A549 (cell line): ENCODE measurements around the gene DISP3. TPM values are rescaled to one million over a fixed set of nuclear protein-coding genes. Genes with fewer than 3 reads are reported as not detected.

Experiments
- ATAC-seq, 2 experiments: fragments of 200-7000 bp in 1 of 2; fragments of >200 bp in 1 of 2; cut with Nextera tagmentation in 1 of 2; cut with Tn5 transposase in 1 of 2; 3 replicates each; pipeline versions ENCODE4 v1.8.0 to v1.9.1; 2018 to 2020; ENCODE audit warnings: mild to moderate bottlenecking in 1 of 2, moderate library complexity in 1 of 2
- CTCF ChIA-PET: fragments of 300-600 bp; sonication (Branson Sonifier 250); formaldehyde crosslinking; extraction: SDS; loops from one replicate; lab custom pipeline; 2021; ENCODE audit warnings: antibody characterized with exemption, inconsistent platforms; lab: Yijun Ruan, JAX
- POLR2A ChIA-PET: fragments of 350-600 bp; formaldehyde crosslinking; extraction: SDS; loops from one replicate; lab custom pipeline; 2021; ENCODE audit warnings: antibody characterized with exemption, inconsistent platforms; lab: Yijun Ruan, JAX
- DNase-seq, 2 experiments: peaks; one replicate each; pipeline versions ENCODE4 v3.0.0 to v3.0.0-alpha.2; 2011 to 2016; ENCODE audit warnings: low read depth in 1 of 2, low spot score in 1 of 2
- FAIRE-seq: peaks from 2 replicates; lab custom pipeline; 2011; peaks lifted over from hg19 to GRCh38; lab: Jason Lieb, UNC
- H3K27ac ChIP-seq, 2 experiments: fragments of >200 bp; sonication (Bioruptor Twin); formaldehyde crosslinking; 3 replicates each; pipeline ENCODE4 v1.5.1; 2016 to 2017
- H3K4me1 ChIP-seq: fragments of >200 bp; sonication (Bioruptor Twin); formaldehyde crosslinking; 3 replicates; pipeline ENCODE4 v1.6.1; 2016
- H3K4me2 ChIP-seq: fragments of >200 bp; sonication (Bioruptor Twin); formaldehyde crosslinking; 3 replicates; pipeline ENCODE4 v1.6.1; 2016
- H3K4me3 ChIP-seq: fragments of >200 bp; sonication (Bioruptor Twin); formaldehyde crosslinking; 3 replicates; pipeline ENCODE4 v1.5.1; 2016
- H3K9me3 ChIP-seq: fragments of >200 bp; sonication (Bioruptor Twin); formaldehyde crosslinking; 3 replicates; pipeline ENCODE4 v1.6.1; 2016
- CBX2 ChIP-seq: fragments of 200-600 bp; sonication (generic); IDR thresholded peaks from 2 replicates; pipeline ENCODE4 v1.6.1; 2016; ENCODE audit warnings: low read depth, mild to moderate bottlenecking, borderline replicate concordance
- EHF ChIP-seq: fragments of 250-450 bp; sonication (Bioruptor Pico); IDR thresholded peaks from 2 replicates; pipeline ENCODE4 v1.5.0; 2020; ENCODE audit warnings: mild to moderate bottlenecking
- EHMT2 ChIP-seq: fragments of 200-600 bp; sonication (generic); IDR thresholded peaks from 2 replicates; pipeline ENCODE4 v1.6.1; 2016; ENCODE audit warnings: antibody characterized with exemption, low read depth, mild to moderate bottlenecking, moderate library complexity
- ESRRA ChIP-seq: fragments of 150-350 bp; IDR thresholded peaks from 2 replicates; pipeline ENCODE4 v1.6.1; 2014; ENCODE audit warnings: mild to moderate bottlenecking, low read length, borderline replicate concordance
- FOSL2 ChIP-seq, 2 experiments: fragments of 450-650 bp in 1 of 2; fragments of >200 bp in 1 of 2; sonication (Bioruptor Twin) in 1 of 2; formaldehyde crosslinking; IDR thresholded peaks; 2 replicates each; pipeline versions ENCODE4 v1.5.0 to v1.6.1; 2016 to 2020; ENCODE audit warnings: mild to moderate bottlenecking in 1 of 2, moderate library complexity in 1 of 2
- GATA3 ChIP-seq: IDR thresholded peaks from 2 replicates; pipeline ENCODE4 v1.6.1; 2012; ENCODE audit warnings: borderline replicate concordance
- HOXB5 ChIP-seq: fragments of 250-450 bp; sonication (Bioruptor Pico); IDR thresholded peaks from 2 replicates; pipeline ENCODE4 v1.5.0; 2020; ENCODE audit warnings: mild to moderate bottlenecking, moderate library complexity
- KDM5A ChIP-seq: fragments of 200-600 bp; sonication (generic); IDR thresholded peaks from 2 replicates; pipeline ENCODE4 v1.6.1; 2016; ENCODE audit warnings: antibody characterized with exemption, mild to moderate bottlenecking
- MAZ ChIP-seq: fragments of 150-350 bp; IDR thresholded peaks from 2 replicates; pipeline ENCODE4 v1.6.1; 2014; ENCODE audit warnings: antibody characterized with exemption, low read depth, low read length, borderline replicate concordance
- NFE2L2 ChIP-seq: fragments of 150-350 bp; conservative IDR thresholded peaks from 2 replicates; pipeline ENCODE4 v1.6.1; 2014; ENCODE audit warnings: low read length
- NPAS2 ChIP-seq: fragments of 250-450 bp; sonication (Bioruptor Pico); IDR thresholded peaks from 2 replicates; pipeline ENCODE4 v1.8.0; 2022; ENCODE audit warnings: mild to moderate bottlenecking, moderate library complexity, borderline replicate concordance
- RNF2 ChIP-seq: fragments of 200-600 bp; sonication (generic); IDR thresholded peaks from 2 replicates; pipeline ENCODE4 v1.6.1; 2016; ENCODE audit warnings: low read depth, mild to moderate bottlenecking, antibody characterized with exemption, moderate library complexity, borderline replicate concordance
- SMC3 ChIP-seq: fragments of >200 bp; sonication (Bioruptor Twin); formaldehyde crosslinking; IDR thresholded peaks from 3 replicates; pipeline ENCODE4 v1.6.1; 2018; ENCODE audit warnings: inconsistent platforms
- SREBF2 ChIP-seq: fragments of 450-650 bp; IDR thresholded peaks from 2 replicates; pipeline ENCODE4 v1.6.1; 2014; ENCODE audit warnings: mild to moderate bottlenecking, moderate library complexity
- TP53 ChIP-seq: fragments of 250-450 bp; sonication (Bioruptor Pico); IDR thresholded peaks from 2 replicates; pipeline ENCODE4 v1.5.0; 2021; ENCODE audit warnings: mild to moderate bottlenecking, moderate library complexity
- ZFP36 ChIP-seq: fragments of 450-650 bp; IDR thresholded peaks from 2 replicates; pipeline ENCODE4 v1.6.1; 2014; ENCODE audit warnings: borderline replicate concordance; ENCODE audit not compliant: partially characterized antibody
- WGBS: methylation state at CpG from one replicate; pipeline ENCODE4 v1.1.6; 2017; ENCODE audit errors: missing lambda C conversion rate; 5-methylcytosine and 5-hydroxymethylcytosine counted together
- polyA plus RNA-seq, 4 experiments: library from polyadenylated mRNA; depleted of rRNA in 3 of 4; stranded (reverse); fragments of >200 nt; fragmentation: RNase III in 1 of 4; extraction: RNeasy Plus Mini Kit Qiagen cat#74134 plus additional on column Dnase treatment in 1 of 4; gene quantifications; 2 replicates in 3 of 4; 3 replicates in 1 of 4; pipeline ENCODE4 v1.2.3, GENCODE V29; 2011 to 2017
- TF ChIP-seq, protein P1 (sequence below): IDR thresholded peaks from 2 replicates; pipeline ENCODE4 v1.6.1; 2012; ENCODE audit warnings: low read depth, borderline replicate concordance
- TF ChIP-seq, protein P2 (sequence below): fragments of 250-450 bp; sonication (Bioruptor Pico); IDR thresholded peaks from 2 replicates; pipeline ENCODE4 v1.5.0; 2021; ENCODE audit warnings: mild to moderate bottlenecking, moderate library complexity, borderline replicate concordance
- TF ChIP-seq, protein P3 (sequence below): fragments of >200 bp; sonication (Bioruptor Twin); formaldehyde crosslinking; IDR thresholded peaks from 3 replicates; pipeline ENCODE4 v1.6.1; 2016
- TF ChIP-seq, protein P4 (sequence below): IDR thresholded peaks from 2 replicates; pipeline ENCODE4 v1.6.1; 2012

DISP3 gene
- polyA plus RNA-seq, 2 of the 4 experiments (the other 2 are of a cell fraction): 0.09 to 0.22 TPM

DNA sequence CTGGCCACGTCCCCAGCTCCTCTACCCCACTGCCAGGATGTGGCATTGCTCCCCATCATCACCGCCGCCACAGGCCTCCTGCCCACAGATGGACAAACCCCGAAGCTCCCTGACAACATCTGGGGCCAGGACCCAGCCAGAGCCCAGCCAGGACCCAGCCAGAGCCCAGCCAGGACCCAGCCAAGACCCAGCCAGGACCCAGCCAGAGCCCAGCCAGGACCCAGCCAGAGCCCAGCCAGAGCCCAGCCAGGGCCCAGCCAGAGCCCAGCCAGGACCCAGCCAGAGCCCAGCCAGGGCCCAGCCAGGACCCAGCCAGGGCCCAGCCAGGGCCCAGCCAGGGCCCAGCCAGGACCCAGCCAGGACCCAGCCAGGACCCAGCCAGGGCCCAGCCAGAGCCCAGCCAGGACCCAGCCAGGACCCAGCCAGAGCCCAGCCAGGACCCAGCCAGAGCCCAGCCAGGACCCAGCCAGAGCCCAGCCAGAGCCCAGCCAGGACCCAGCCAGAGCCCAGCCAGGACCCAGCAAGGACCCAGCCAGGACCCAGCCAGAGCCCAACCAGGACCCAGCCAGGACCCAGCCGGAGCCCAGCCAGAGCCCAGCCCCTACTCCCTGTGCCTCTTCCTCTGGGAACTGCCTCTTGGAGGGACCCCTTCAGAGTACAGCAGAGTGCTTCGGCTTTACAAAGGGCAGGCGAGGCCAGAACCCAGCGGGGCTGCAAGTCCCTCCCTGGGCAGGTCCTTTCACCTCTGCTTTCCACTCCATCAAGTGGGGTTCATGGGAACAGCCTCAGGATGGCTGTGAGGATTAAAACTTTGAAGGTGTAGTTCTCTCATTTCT lies 43.7 kb downstream of the DISP3 start:
- H3K4me3 ChIP-seq: no peak overlapping the region
- H3K9me3 ChIP-seq: no peaks in the 10 kb centered on the region
- FAIRE-seq (no peak), ATAC-seq (no peak), DNase-seq (no peak)
- 79% methylated on average over 3 of the region's 8 CpGs for WGBS
- no peak overlapping the region for H3K4me2 ChIP-seq
- H3K27ac ChIP-seq: no peak overlapping the region
- no peaks in the 10 kb centered on the region for H3K4me1 ChIP-seq
- TF ChIP-seq SMC3 (no peak), CBX2 (no peak), HOXB5 (CRISPR knock-in tag) (no peak), TP53 (no peak), SREBF2 (no peak), NPAS2 (CRISPR knock-in tag) (no peak), EHF (CRISPR knock-in tag) (no peak), RNF2 (no peak), GATA3 (no peak), FOSL2 (IDR thresholded peaks at IDR 0.05) (no peak), FOSL2 (CRISPR knock-in tag; IDR thresholded peaks at IDR 0.05) (no peak), ZFP36 (no peak)
- TF ChIP-seq, protein P1, sequence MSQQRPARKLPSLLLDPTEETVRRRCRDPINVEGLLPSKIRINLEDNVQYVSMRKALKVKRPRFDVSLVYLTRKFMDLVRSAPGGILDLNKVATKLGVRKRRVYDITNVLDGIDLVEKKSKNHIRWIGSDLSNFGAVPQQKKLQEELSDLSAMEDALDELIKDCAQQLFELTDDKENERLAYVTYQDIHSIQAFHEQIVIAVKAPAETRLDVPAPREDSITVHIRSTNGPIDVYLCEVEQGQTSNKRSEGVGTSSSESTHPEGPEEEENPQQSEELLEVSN: no peak
- TF ChIP-seq, protein P2, sequence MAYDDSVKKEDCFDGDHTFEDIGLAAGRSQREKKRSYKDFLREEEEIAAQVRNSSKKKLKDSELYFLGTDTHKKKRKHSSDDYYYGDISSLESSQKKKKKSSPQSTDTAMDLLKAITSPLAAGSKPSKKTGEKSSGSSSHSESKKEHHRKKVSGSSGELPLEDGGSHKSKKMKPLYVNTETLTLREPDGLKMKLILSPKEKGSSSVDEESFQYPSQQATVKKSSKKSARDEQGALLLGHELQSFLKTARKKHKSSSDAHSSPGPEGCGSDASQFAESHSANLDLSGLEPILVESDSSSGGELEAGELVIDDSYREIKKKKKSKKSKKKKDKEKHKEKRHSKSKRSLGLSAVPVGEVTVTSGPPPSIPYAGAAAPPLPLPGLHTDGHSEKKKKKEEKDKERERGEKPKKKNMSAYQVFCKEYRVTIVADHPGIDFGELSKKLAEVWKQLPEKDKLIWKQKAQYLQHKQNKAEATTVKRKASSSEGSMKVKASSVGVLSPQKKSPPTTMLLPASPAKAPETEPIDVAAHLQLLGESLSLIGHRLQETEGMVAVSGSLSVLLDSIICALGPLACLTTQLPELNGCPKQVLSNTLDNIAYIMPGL (CRISPR knock-in tag): no peak
- ChIA-PET CTCF (no interaction called here), POLR2A (no interaction called here)

DNA sequence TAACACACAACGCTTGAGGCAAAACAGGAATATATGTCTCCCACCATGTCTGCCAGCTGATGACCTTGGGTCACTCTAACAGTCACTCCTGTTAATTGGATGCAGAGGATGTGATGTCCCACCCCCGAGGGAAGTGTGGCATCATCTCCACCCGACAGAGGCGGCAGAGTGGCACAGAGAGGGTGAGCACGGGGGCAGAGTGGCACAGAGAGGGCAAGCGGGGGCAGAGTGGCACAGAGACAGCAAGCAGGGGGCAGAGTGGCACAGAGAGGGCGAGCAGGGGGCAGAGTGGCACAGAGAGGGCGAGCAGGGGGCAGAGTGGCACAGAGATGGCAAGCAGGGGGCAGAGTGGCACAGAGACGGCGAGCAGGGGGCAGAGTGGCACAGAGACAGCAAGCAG lies 44.3 kb downstream of the DISP3 start:
- Histone ChIP-seq H3K27ac (no peak overlapping the region), H3K4me1 (no peaks in the 10 kb centered on the region), H3K4me2 (no peak overlapping the region), H3K9me3 (no peaks in the 10 kb centered on the region), H3K4me3 (no peak overlapping the region)
- 18% methylated on average over 5 of the region's 10 CpGs for WGBS
- FAIRE-seq (no peak), ATAC-seq (no peak; a peak in 1 of 6 replicates), DNase-seq (no peak)
- CTCF ChIA-PET: no interaction called here
- POLR2A ChIA-PET: no interaction called here
- TF ChIP-seq EHF (CRISPR knock-in tag) (no peak), EHMT2 (no peak), CBX2 (no peak), NFE2L2 (no peak), MAZ (no peak), ESRRA (no peak), HOXB5 (CRISPR knock-in tag) (no peak), KDM5A (no peak), SMC3 (no peak)
- TF ChIP-seq, protein P3, sequence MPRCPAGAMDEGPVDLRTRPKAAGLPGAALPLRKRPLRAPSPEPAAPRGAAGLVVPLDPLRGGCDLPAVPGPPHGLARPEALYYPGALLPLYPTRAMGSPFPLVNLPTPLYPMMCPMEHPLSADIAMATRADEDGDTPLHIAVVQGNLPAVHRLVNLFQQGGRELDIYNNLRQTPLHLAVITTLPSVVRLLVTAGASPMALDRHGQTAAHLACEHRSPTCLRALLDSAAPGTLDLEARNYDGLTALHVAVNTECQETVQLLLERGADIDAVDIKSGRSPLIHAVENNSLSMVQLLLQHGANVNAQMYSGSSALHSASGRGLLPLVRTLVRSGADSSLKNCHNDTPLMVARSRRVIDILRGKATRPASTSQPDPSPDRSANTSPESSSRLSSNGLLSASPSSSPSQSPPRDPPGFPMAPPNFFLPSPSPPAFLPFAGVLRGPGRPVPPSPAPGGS: no peak
- TF ChIP-seq, protein P4, sequence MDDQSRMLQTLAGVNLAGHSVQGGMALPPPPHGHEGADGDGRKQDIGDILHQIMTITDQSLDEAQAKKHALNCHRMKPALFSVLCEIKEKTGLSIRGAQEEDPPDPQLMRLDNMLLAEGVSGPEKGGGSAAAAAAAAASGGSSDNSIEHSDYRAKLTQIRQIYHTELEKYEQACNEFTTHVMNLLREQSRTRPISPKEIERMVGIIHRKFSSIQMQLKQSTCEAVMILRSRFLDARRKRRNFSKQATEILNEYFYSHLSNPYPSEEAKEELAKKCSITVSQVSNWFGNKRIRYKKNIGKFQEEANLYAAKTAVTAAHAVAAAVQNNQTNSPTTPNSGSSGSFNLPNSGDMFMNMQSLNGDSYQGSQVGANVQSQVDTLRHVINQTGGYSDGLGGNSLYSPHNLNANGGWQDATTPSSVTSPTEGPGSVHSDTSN: no peak
- TF ChIP-seq, protein P1: no peak
